Mesenchymal stem cell (in vitro differentiated cells and primary cell): ENCODE results near the gene CCL15.

ENCODE experiments used
- DNase-seq: peaks from one replicate; pipeline ENCODE4 v3.0.0-alpha.2; 2013
- H2AFZ ChIP-seq: one replicate; pipeline ENCODE4 v1.6.1; 2013; ENCODE audit warnings: low read depth, mild to moderate bottlenecking, control low read depth, inconsistent platforms, low read length, moderate library complexity
- H2AK5ac ChIP-seq: 2 replicates; pipeline ENCODE4 v1.6.1; 2013; ENCODE audit warnings: low read length, moderate library complexity, mild to moderate bottlenecking, inconsistent platforms; ENCODE audit not compliant: severe bottlenecking
- H2BK120ac ChIP-seq: one replicate; pipeline ENCODE4 v1.6.1; 2013; ENCODE audit warnings: low read depth, mild to moderate bottlenecking, inconsistent platforms, low read length, moderate library complexity
- H2BK12ac ChIP-seq, 2 experiments: one replicate each; pipeline ENCODE4 v1.6.1; 2013; ENCODE audit warnings: inconsistent platforms in 2 of 2, low read length in 2 of 2, mild to moderate bottlenecking in 2 of 2, moderate library complexity in 2 of 2, control low read depth in 1 of 2
- H2BK15ac ChIP-seq: one replicate; pipeline ENCODE4 v1.6.1; 2013; ENCODE audit warnings: mild to moderate bottlenecking, low read depth, inconsistent platforms; ENCODE audit not compliant: poor library complexity, severe bottlenecking
- H2BK5ac ChIP-seq: 2 replicates; pipeline ENCODE4 v1.6.1; 2013; ENCODE audit warnings: low read depth, mild to moderate bottlenecking, low read length, control low read depth, inconsistent platforms; ENCODE audit not compliant: poor library complexity, severe bottlenecking
- H3K14ac ChIP-seq, 2 experiments: one replicate each; pipeline ENCODE4 v1.6.1; 2013; ENCODE audit warnings: inconsistent platforms in 2 of 2, low read length in 2 of 2, control low read depth in 1 of 2, mild to moderate bottlenecking in 1 of 2, moderate library complexity in 1 of 2
- H3K18ac ChIP-seq, 2 experiments: one replicate each; pipeline ENCODE4 v1.6.1; 2013; ENCODE audit warnings: inconsistent platforms in 2 of 2, low read length in 2 of 2, control low read depth in 1 of 2, low read depth in 1 of 2, mild to moderate bottlenecking in 1 of 2
- H3K23ac ChIP-seq, 2 experiments: one replicate each; pipeline ENCODE4 v1.6.1; 2013; ENCODE audit warnings: inconsistent platforms in 2 of 2, low read length in 2 of 2, mild to moderate bottlenecking in 2 of 2, moderate library complexity in 2 of 2, control low read depth in 1 of 2
- H3K27ac ChIP-seq: 2 replicates; pipeline ENCODE4 v1.5.1; 2013; ENCODE audit warnings: mild to moderate bottlenecking, moderate library complexity, low read length, control low read depth, inconsistent platforms; ENCODE audit not compliant: poor library complexity, severe bottlenecking
- H3K27me3 ChIP-seq, 2 experiments: 2 replicates each; pipeline versions ENCODE4 v1.6.1 to v1.7.0; 2013; ENCODE audit warnings: low read length in 2 of 2, mild to moderate bottlenecking in 2 of 2, moderate library complexity in 2 of 2, control low read depth in 1 of 2, inconsistent platforms in 1 of 2; ENCODE audit not compliant: control insufficient read depth in 1 of 2, insufficient read depth in 1 of 2
- H3K36me3 ChIP-seq, 2 experiments: 2 replicates each; pipeline versions ENCODE4 v1.6.1 to v1.7.0; 2013; ENCODE audit warnings: low read length in 2 of 2, control low read depth in 1 of 2, inconsistent platforms in 1 of 2, low read depth in 1 of 2, mild to moderate bottlenecking in 1 of 2; ENCODE audit not compliant: insufficient read depth in 2 of 2, control insufficient read depth in 1 of 2
- H3K4ac ChIP-seq, 2 experiments: one replicate each; pipeline ENCODE4 v1.6.1; 2013; ENCODE audit warnings: inconsistent platforms in 2 of 2, low read length in 2 of 2, mild to moderate bottlenecking in 2 of 2, moderate library complexity in 2 of 2, control low read depth in 1 of 2, low read depth in 1 of 2
- H3K4me1 ChIP-seq: 2 replicates; pipeline ENCODE4 v1.6.1; 2013; ENCODE audit warnings: low read depth, low read length, control low read depth; ENCODE audit not compliant: control insufficient read depth, insufficient read depth
- H3K4me2 ChIP-seq: 2 replicates; pipeline ENCODE4 v1.6.1; 2013; ENCODE audit warnings: low read length, mild to moderate bottlenecking, inconsistent platforms; ENCODE audit not compliant: poor library complexity, severe bottlenecking
- H3K4me3 ChIP-seq, 2 experiments: 2 replicates each; pipeline versions ENCODE4 v1.5.1 to v1.7.0; 2013; ENCODE audit warnings: low read length in 2 of 2, mild to moderate bottlenecking in 2 of 2, control low read depth in 1 of 2, low read depth in 1 of 2; ENCODE audit not compliant: insufficient read depth in 1 of 2
- H3K79me1 ChIP-seq: replicated peaks from 2 replicates; pipeline ENCODE4 v1.6.1; 2013; ENCODE audit warnings: mild to moderate bottlenecking, control low read depth, low read length, inconsistent platforms; ENCODE audit not compliant: poor library complexity, severe bottlenecking
- H3K9ac ChIP-seq: 2 replicates; pipeline ENCODE4 v1.7.0; 2013; ENCODE audit warnings: mild to moderate bottlenecking, low read length, moderate library complexity
- H3K9me3 ChIP-seq: 2 replicates; pipeline ENCODE4 v1.7.0; 2013; ENCODE audit warnings: mild to moderate bottlenecking, low read length; ENCODE audit not compliant: control insufficient read depth
- H4K8ac ChIP-seq: one replicate; pipeline ENCODE4 v1.6.1; 2013; ENCODE audit warnings: inconsistent platforms, mild to moderate bottlenecking, low read length, moderate library complexity
- H4K91ac ChIP-seq: one replicate; pipeline ENCODE4 v1.6.1; 2013; ENCODE audit warnings: mild to moderate bottlenecking, low read length, inconsistent platforms
- WGBS: methylation state at CpG from one replicate; pipeline ENCODE4 v1.1.7; 2013; ENCODE audit warnings: mixed read lengths; 5-methylcytosine and 5-hydroxymethylcytosine counted together

Gene CCL15

DNA sequence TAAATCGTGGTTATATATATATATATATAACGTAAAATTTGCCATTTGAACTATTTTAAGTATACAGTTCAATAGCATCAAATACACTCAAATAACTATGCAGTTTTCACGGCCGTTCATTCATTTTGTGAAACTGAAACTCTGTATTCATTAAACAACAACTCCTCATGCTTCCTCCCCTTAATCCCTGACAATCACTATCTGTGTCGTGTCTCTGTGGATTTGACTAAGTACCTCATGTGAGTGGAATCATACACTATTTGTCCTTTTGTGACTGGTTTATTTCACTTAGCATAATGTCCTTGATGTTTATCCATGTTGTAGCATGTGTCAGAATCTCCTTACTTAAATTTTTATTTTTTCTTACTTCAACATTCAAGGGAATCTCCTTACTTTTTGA is 13.6 kb upstream of the CCL15 start:
- H3K14ac ChIP-seq, result no peak overlapping the region
- H2BK12ac ChIP-seq, result no peak overlapping the region
- peaks cover 0 to 51% of the 10 kb centered on the region in 2 experiments for H3K27me3 ChIP-seq
- H3K9me3 ChIP-seq, result no peaks in the 10 kb centered on the region
- no peak overlapping the region for H2AFZ ChIP-seq
- H3K27ac ChIP-seq, result no peak overlapping the region
- H3K4me2 ChIP-seq, result no peak overlapping the region
- H3K9ac ChIP-seq, result no peak overlapping the region
- DNase-seq, result no peak
- no peaks in the 10 kb centered on the region for H3K36me3 ChIP-seq
- no peak overlapping the region for H3K4ac ChIP-seq
- H2AK5ac ChIP-seq, result no peak overlapping the region
- no peak overlapping the region for H3K23ac ChIP-seq
- H2BK5ac ChIP-seq, result no peak overlapping the region
- no peak overlapping the region for H4K8ac ChIP-seq
- no peaks in the 10 kb centered on the region for H3K79me1 ChIP-seq
- H4K91ac ChIP-seq, result no peak overlapping the region
- H3K18ac ChIP-seq, result no peak overlapping the region
- no peak overlapping the region for H2BK120ac ChIP-seq
- no peak overlapping the region for H2BK15ac ChIP-seq
- no peaks in the 10 kb centered on the region for H3K4me1 ChIP-seq
- WGBS, result 93% methylated on average over 2 of the region's 5 CpGs
- no peak overlapping the region for H3K4me3 ChIP-seq

DNA sequence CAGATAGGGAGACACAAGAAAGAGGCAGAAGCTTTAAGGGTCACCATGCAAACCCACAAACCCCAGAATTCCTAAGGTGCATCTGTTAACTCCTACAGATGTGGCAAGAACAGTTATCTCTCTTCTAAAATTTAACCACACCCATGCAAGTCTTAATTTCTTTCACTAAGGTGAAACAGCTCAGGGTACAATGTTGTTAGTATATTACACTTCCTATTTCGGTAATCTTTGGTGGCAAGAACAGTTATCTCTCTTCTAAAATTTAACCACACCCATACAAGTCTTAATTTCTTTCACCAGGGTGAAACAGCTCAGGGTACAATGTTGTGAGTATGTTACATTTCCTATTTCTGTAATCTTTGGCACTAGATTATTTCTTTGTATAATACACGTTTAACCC is 9.8 kb upstream of the CCL15 start:
- H4K91ac ChIP-seq, result no peak overlapping the region
- no peaks in the 10 kb centered on the region for H3K36me3 ChIP-seq
- no peak overlapping the region for H2BK12ac ChIP-seq
- no peak overlapping the region for H2BK120ac ChIP-seq
- H3K27ac ChIP-seq, result no peak overlapping the region
- H2AFZ ChIP-seq, result no peak overlapping the region
- H3K4me2 ChIP-seq, result no peak overlapping the region
- no peaks in the 10 kb centered on the region for H3K79me1 ChIP-seq
- no peaks in the 10 kb centered on the region for H3K9me3 ChIP-seq
- no peak overlapping the region for H3K18ac ChIP-seq
- H3K4me1 ChIP-seq, result no peaks in the 10 kb centered on the region
- H3K4me3 ChIP-seq, result no peak overlapping the region
- no peak overlapping the region for H3K9ac ChIP-seq
- H2BK5ac ChIP-seq, result no peak overlapping the region
- H3K4ac ChIP-seq, result no peak overlapping the region
- peaks cover 0 to 46% of the 10 kb centered on the region in 2 experiments for H3K27me3 ChIP-seq
- 82% methylated on average over 1 of the region's 2 CpGs for WGBS
- H2BK15ac ChIP-seq, result no peak overlapping the region
- H3K14ac ChIP-seq, result no peak overlapping the region
- no peak overlapping the region for H4K8ac ChIP-seq
- DNase-seq, result no peak
- H3K23ac ChIP-seq, result no peak overlapping the region
- H2AK5ac ChIP-seq, result no peak overlapping the region

- Histone ChIP-seq H3K23ac (no peak overlapping the region), H3K27me3 (peaks cover 0 to 47% of the 10 kb centered on the region in 2 experiments), H2BK12ac (no peak overlapping the region), H2BK5ac (no peak overlapping the region), H4K8ac (no peak overlapping the region), H3K4ac (no peak overlapping the region), H2BK120ac (no peak overlapping the region), H3K18ac (no peak overlapping the region), H3K4me3 (no peak overlapping the region), H3K9ac (no peak overlapping the region), H2AFZ (no peak overlapping the region), H3K27ac (no peak overlapping the region), H2BK15ac (no peak overlapping the region), H3K36me3 (no peaks in the 10 kb centered on the region), H3K9me3 (no peaks in the 10 kb centered on the region), H3K4me2 (no peak overlapping the region), H3K79me1 (no peaks in the 10 kb centered on the region), H3K4me1 (no peaks in the 10 kb centered on the region), H4K91ac (no peak overlapping the region), H2AK5ac (no peak overlapping the region), H3K14ac (no peak overlapping the region)
- 81% methylated on average over 14 of the region's 14 CpGs for WGBS
- DNase-seq, result peak; percentile 7
Measured at GRCh38 chr17:36008998-36009665, 7.8 kb upstream of the CCL15 start.

- H2AFZ ChIP-seq, result no peak overlapping the region
- no peaks in the 10 kb centered on the region for H3K36me3 ChIP-seq
- H4K91ac ChIP-seq, result no peak overlapping the region
- 68% methylated on average over 4 of the region's 4 CpGs for WGBS
- no peaks in the 10 kb centered on the region for H3K9me3 ChIP-seq
- no peak overlapping the region for H3K27ac ChIP-seq
- H3K14ac ChIP-seq, result no peak overlapping the region
- H3K79me1 ChIP-seq, result no peaks in the 10 kb centered on the region
- no peak for DNase-seq
- no peak overlapping the region for H2AK5ac ChIP-seq
- no peak overlapping the region for H3K4me2 ChIP-seq
- no peak overlapping the region for H4K8ac ChIP-seq
- H2BK12ac ChIP-seq, result no peak overlapping the region
- H3K4ac ChIP-seq, result no peak overlapping the region
- no peak overlapping the region for H3K9ac ChIP-seq
- H3K23ac ChIP-seq, result no peak overlapping the region
- no peaks in the 10 kb centered on the region for H3K4me1 ChIP-seq
- no peak overlapping the region for H3K4me3 ChIP-seq
- no peak overlapping the region for H2BK120ac ChIP-seq
- no peak overlapping the region for H3K18ac ChIP-seq
- peaks cover 0 to 35% of the 10 kb centered on the region in 2 experiments for H3K27me3 ChIP-seq
- H2BK5ac ChIP-seq, result no peak overlapping the region
- no peak overlapping the region for H2BK15ac ChIP-seq
Measured at GRCh38 chr17:36004594-36005108, 3.3 kb upstream of the CCL15 start.
